Activated CD4-positive, alpha-beta T cell treated with anti-CD3 and anti-CD28 coated beads for 4 hours (primary cell): ENCODE measurements around the gene PPP3R1.

Experiments
- DNase-seq, 2 donors: peaks; one replicate each; pipeline ENCODE4 v3.0.0-alpha.2; 2020

PPP3R1 gene

GRCh38 chr2:68256093-68256450, 3.7 kb upstream of the PPP3R1 start:
- no peak for DNase-seq

GRCh38 chr2:68253219-68254068, 1.1 kb upstream of the PPP3R1 start:
- peak; percentile 32 to 53 for DNase-seq

- peak; percentile 46 to 70 for DNase-seq
Measured at GRCh38 chr2:68251855-68252399, 405 bp downstream of the PPP3R1 start.

GRCh38 chr2:68251187-68251854, 1.0 kb downstream of the PPP3R1 start:
- DNase-seq = peak; percentile 76 to 77

GRCh38 chr2:68250652-68251186, 1.6 kb downstream of the PPP3R1 start:
- DNase-seq = no peak

- no peak for DNase-seq
Measured at GRCh38 chr2:68250196-68250595, 2.1 kb downstream of the PPP3R1 start.

- DNase-seq = no peak
Measured at GRCh38 chr2:68248806-68249205, 3.5 kb downstream of the PPP3R1 start.

GRCh38 chr2:68248361-68248760, 4.0 kb downstream of the PPP3R1 start:
- no peak for DNase-seq

GRCh38 chr2:68246396-68246795, 5.9 kb downstream of the PPP3R1 start:
- no peak for DNase-seq

- DNase-seq = no peak
Measured at GRCh38 chr2:68245672-68246071, 6.7 kb downstream of the PPP3R1 start.

- no peak for DNase-seq
Measured at GRCh38 chr2:68245066-68245465, 7.3 kb downstream of the PPP3R1 start.

GRCh38 chr2:68244456-68244855, 7.9 kb downstream of the PPP3R1 start:
- DNase-seq = no peak

- no peak for DNase-seq
Measured at GRCh38 chr2:68241732-68242131, 10.6 kb downstream of the PPP3R1 start.

GRCh38 chr2:68240446-68240845, 11.9 kb downstream of the PPP3R1 start:
- no peak for DNase-seq

GRCh38 chr2:68238955-68239822, 13.1 kb downstream of the PPP3R1 start:
- no peak for DNase-seq

GRCh38 chr2:68237976-68238580, 14.3 kb downstream of the PPP3R1 start:
- DNase-seq = no peak

GRCh38 chr2:68237404-68237803, 14.9 kb downstream of the PPP3R1 start:
- DNase-seq = no peak

GRCh38 chr2:68236876-68237275, 15.5 kb downstream of the PPP3R1 start:
- no peak for DNase-seq

GRCh38 chr2:68236103-68236734, 16.1 kb downstream of the PPP3R1 start:
- DNase-seq = no peak

GRCh38 chr2:68235090-68235489, 17.2 kb downstream of the PPP3R1 start:
- DNase-seq = no peak

- no peak for DNase-seq
Measured at GRCh38 chr2:68234405-68234804, 17.9 kb downstream of the PPP3R1 start.

- DNase-seq = no peak
Measured at GRCh38 chr2:68231061-68231372, 21.3 kb downstream of the PPP3R1 start.
